ENCODE data around the gene B4GALT7. TPM values are rescaled to one million over a fixed set of nuclear protein-coding genes. Genes with fewer than 3 reads are reported as not detected.
A peak's percentile ranks its signal among the peaks of the same experiment; 100 is the strongest.
"Not testable (repeated sequence)": the region's sequence is repeated elsewhere in the genome, so short reads cannot be mapped to it uniquely, and the experiment has no call there.

The B4GALT7 gene
- total RNA-seq, 4 donors from 2014 or later: 13.9 to 19.4 (median 17.4) TPM

DNA sequence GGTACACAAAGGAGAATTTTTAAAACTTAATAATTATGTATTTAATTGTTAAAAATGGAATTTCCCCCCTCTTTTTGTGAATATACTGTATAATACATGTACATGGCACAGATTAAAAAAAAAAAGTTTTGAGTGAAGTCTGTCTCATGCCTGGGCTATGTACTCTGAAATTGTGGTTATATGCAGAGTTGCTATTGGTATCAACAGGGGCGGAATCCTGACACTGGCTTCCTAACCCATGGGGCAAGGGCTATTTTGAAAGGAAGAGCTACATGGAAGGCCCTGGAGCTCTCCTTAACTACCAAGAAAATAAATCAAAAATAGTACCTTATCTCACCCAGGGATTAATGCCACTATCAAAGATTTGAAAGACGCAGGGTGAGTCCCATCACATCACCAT, 44.7 kb upstream of the B4GALT7 start:
- no peaks in the 10 kb centered on the region for H3K9me3 ChIP-seq
- 90% methylated on average over 2 of the region's 2 CpGs for WGBS
- no peak for DNase-seq (ENCODE audit: low spot score in 2 of 2)
- H3K4me3 ChIP-seq: peak overlapping the region; percentile 96
- H3K4me1 ChIP-seq: peaks cover 29% of the 10 kb centered on the region
- TF ChIP-seq POLR2A (IDR thresholded peaks at IDR 0.05) (no peak), EP300 (IDR thresholded peaks at IDR 0.05) (no peak), POLR2AphosphoS5 (IDR thresholded peaks at IDR 0.05) (no peak)
- TF ChIP-seq, protein P1, sequence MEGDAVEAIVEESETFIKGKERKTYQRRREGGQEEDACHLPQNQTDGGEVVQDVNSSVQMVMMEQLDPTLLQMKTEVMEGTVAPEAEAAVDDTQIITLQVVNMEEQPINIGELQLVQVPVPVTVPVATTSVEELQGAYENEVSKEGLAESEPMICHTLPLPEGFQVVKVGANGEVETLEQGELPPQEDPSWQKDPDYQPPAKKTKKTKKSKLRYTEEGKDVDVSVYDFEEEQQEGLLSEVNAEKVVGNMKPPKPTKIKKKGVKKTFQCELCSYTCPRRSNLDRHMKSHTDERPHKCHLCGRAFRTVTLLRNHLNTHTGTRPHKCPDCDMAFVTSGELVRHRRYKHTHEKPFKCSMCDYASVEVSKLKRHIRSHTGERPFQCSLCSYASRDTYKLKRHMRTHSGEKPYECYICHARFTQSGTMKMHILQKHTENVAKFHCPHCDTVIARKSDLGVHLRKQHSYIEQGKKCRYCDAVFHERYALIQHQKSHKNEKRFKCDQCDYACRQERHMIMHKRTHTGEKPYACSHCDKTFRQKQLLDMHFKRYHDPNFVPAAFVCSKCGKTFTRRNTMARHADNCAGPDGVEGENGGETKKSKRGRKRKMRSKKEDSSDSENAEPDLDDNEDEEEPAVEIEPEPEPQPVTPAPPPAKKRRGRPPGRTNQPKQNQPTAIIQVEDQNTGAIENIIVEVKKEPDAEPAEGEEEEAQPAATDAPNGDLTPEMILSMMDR (IDR thresholded peaks at IDR 0.05): no peak
- no peak overlapping the region for H3K27ac ChIP-seq
- H3K36me3 ChIP-seq: no peaks in the 10 kb centered on the region
- no peaks in the 10 kb centered on the region for H3K27me3 ChIP-seq

DNA sequence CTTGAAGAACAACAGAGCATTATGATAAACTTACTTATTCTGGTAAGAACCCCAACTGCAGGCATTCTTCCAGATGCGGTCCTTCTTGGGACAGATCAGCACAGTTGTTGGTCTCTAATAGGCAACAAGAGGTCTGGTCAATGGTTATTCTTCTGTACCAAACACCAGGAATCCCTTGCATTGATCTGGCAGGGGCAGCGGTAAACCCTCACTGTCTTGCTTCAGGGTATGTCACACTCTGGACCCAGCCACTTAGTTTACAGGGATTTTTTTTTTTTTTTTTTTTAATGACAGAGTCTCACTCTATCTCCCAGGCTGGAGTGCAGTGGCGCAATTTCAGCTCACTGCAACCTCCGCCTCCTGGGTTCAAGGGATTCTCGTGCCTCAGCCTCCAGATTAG, 44.3 kb upstream of the B4GALT7 start:
- peaks cover 29% of the 10 kb centered on the region for H3K4me1 ChIP-seq
- H3K4me3 ChIP-seq: no peak overlapping the region
- TF ChIP-seq POLR2A (IDR thresholded peaks at IDR 0.05) (no peak), EP300 (IDR thresholded peaks at IDR 0.05) (no peak), POLR2AphosphoS5 (IDR thresholded peaks at IDR 0.05) (no peak)
- TF ChIP-seq, protein P1 (IDR thresholded peaks at IDR 0.05): no peak
- H3K36me3 ChIP-seq: no peaks in the 10 kb centered on the region
- no peaks in the 10 kb centered on the region for H3K9me3 ChIP-seq
- 97% methylated on average over 5 of the region's 5 CpGs for WGBS
- DNase-seq (ENCODE audit: low spot score in 2 of 2): no peak
- H3K27me3 ChIP-seq: no peaks in the 10 kb centered on the region
- H3K27ac ChIP-seq: no peak overlapping the region

DNA sequence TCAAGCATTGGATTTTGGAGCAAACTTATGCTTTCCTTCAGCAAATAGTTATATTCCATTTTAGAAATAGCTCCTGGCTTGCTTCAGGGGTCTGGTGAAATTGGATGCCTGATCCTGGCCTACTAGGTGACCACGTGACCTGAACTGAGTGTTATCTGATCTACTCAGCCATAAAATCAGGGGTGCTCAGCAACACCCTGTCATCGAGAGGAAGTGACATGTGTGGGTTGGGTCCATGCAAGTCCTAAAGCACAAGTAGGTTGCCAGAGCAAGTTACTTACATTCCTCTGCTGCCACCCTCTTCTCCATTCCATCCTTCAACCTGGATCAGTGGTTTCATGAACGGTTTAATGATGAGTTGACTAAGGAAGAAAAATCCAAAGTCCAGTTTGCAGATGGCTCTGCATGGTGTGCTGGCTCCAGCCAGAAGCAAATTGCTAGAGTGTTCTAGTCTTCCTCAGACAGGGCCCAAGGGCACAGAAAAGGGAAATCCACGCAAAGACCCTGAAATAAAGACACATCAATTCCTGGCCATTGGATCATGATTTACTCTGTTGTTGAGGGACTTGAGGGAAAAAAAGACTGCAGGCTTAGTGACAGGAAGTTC, 42.8 kb upstream of the B4GALT7 start:
- Histone ChIP-seq H3K36me3 (no peaks in the 10 kb centered on the region), H3K9me3 (no peaks in the 10 kb centered on the region), H3K4me1 (peaks cover 28% of the 10 kb centered on the region), H3K27ac (no peak overlapping the region), H3K27me3 (no peaks in the 10 kb centered on the region), H3K4me3 (no peak overlapping the region)
- TF ChIP-seq POLR2AphosphoS5 (IDR thresholded peaks at IDR 0.05): no peak
- TF ChIP-seq EP300 (IDR thresholded peaks at IDR 0.05): no peak
- TF ChIP-seq POLR2A (IDR thresholded peaks at IDR 0.05): no peak
- TF ChIP-seq, protein P1 (IDR thresholded peaks at IDR 0.05): no peak
- DNase-seq (ENCODE audit: low spot score in 2 of 2): no peak
- 45% methylated on average over 4 of the region's 4 CpGs for WGBS

DNA sequence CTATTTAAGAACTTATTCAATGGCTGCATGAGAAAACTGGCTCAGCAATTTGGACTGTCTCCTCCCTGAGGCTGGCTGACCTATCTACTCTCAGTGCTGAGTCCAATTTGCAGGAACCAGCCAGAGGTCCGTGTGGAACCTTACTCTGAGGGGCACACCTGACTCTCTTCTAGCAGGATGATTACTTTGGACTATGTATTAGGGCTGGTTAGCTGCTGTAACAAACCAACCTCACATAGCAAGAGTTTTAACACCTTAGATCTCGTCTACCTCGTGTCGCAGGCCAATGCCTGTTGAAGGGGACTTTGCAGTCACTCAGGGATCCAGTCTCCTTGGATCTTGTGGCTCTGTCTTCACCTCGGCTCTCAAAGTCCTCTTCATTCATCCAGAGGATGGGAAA, 42.1 kb upstream of the B4GALT7 start:
- TF ChIP-seq EP300 (IDR thresholded peaks at IDR 0.05) (no peak), POLR2A (IDR thresholded peaks at IDR 0.05) (no peak), POLR2AphosphoS5 (IDR thresholded peaks at IDR 0.05) (no peak)
- TF ChIP-seq, protein P1 (IDR thresholded peaks at IDR 0.05): no peak
- DNase-seq (ENCODE audit: low spot score in 2 of 2): no peak
- WGBS: 95% methylated on average over 5 of the region's 5 CpGs
- H3K36me3 ChIP-seq: no peaks in the 10 kb centered on the region
- H3K27me3 ChIP-seq: no peaks in the 10 kb centered on the region
- H3K4me3 ChIP-seq: no peak overlapping the region
- no peak overlapping the region for H3K27ac ChIP-seq
- peaks cover 21% of the 10 kb centered on the region for H3K4me1 ChIP-seq
- no peaks in the 10 kb centered on the region for H3K9me3 ChIP-seq

DNA sequence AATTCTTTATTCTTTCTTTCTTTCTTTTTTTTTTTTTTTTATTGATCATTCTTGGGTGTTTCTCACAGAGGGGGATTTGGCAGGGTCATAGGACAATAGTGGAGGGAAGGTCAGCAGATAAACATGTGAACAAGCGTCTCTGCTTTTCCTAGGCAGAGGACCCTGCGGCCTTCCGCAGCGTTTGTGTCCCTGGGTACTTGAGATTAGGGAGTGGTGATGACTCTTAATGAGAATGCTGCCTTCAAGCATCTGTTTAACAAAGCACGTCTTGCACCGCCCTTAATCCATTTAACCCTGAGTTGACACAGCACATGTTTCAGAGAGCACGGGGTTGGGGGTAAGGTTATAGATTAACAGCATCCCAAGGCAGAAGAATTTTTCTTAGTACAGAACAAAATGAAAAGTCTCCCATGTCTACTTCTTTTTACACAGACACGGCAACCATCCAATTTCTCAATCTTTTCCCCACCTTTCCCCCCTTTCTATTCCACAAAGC, 40.4 kb upstream of the B4GALT7 start:
- peaks cover 12% of the 10 kb centered on the region for H3K4me1 ChIP-seq
- not testable (repeated sequence) for H3K36me3 ChIP-seq; H3K4me3 ChIP-seq; H3K27me3 ChIP-seq; DNase-seq (ENCODE audit: low spot score in 2 of 2); H3K9me3 ChIP-seq; H3K27ac ChIP-seq
- WGBS: 29% methylated on average over 8 of the region's 8 CpGs

DNA sequence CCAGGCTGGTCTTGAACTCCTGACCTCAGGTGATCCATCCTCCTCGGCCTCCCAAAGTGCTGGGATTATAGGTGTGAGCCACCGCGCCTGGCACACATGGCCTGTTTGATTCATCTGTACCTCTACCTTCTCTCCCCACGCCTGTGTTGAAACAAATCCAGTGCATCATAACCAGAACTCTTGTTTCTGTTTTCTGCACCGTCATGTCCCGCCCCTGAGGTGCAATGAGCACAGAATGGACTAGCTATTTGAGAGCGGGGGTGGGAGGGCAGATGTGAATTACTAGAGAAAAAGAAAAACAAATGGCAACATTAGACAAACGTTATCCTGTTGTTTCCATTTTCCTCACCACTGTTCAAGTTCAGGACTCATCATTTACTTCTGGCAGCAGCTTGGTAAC, 34.9 kb upstream of the B4GALT7 start:
- Histone ChIP-seq H3K27me3 (no peaks in the 10 kb centered on the region), H3K9me3 (no peaks in the 10 kb centered on the region), H3K4me3 (no peak overlapping the region), H3K4me1 (no peaks in the 10 kb centered on the region), H3K27ac (no peak overlapping the region), H3K36me3 (no peaks in the 10 kb centered on the region)
- TF ChIP-seq, protein P1 (IDR thresholded peaks at IDR 0.05): no peak
- TF ChIP-seq POLR2AphosphoS5 (IDR thresholded peaks at IDR 0.05) (no peak), EP300 (IDR thresholded peaks at IDR 0.05) (no peak)
- WGBS: 77% methylated on average over 8 of the region's 8 CpGs
- no peak for DNase-seq (ENCODE audit: low spot score in 2 of 2)
